HG03469 (cell line): ENCODE results near the gene AGAP1.

Source experiments
- ATAC-seq: cut with Tn5 transposase; IDR thresholded peaks from one replicate; pipeline ENCODE4 v1.9.1; 2021; ENCODE audit warnings: mild to moderate bottlenecking, moderate library complexity, moderate number of reproducible peaks; ENCODE audit not compliant: unreplicated experiment

AGAP1 gene

DNA sequence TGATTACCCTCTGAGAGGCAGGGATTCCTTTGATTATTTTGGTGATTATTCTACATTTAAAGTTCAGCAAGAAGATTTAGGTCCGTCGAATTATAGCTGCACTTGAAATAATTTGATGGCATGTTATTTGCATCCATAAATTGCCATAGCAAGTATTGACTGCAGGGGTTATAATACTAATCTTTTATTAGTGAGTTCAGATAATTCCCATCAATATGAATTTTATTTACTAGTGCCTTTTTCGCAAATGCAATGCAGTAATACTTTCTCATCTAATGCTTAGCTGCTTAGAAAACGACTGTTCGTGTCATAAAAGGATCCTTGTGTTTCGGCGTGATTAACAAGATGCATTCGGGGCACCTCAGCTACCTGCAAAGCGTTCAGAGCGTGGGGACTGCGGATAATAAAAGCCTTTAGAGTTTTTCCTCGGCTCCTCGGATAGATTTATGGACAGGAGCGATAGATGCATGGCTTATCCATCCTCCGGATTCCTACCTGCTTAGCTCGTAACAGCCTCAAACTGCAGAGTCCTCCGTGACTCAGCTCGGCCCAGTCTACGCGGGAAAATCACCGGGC lies 676.8 kb downstream of the AGAP1 start:
- no peak for ATAC-seq

DNA sequence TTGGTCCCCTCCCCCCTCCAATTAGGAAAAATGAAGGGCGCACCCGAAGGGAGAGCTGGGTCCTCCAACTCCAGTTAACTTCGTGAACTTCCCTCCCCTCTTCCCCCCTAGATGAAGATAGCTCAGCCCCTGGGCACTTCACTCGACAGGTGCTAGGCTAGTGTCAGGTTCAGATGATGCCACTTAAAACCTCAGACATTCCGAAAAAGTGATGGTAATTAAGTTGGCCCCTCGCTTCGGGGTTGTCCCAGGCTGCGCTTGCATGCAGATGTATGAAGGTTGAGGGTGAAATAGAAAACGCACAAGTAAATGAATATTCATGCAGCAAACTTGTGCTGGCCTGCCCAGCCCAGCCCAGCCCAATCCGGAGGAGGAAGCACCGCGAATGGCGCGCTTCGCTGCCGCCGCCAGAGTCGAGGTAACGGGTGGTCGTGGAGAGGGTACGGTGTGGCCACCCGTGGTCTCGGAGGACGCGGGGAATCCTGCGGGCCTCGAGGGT lies 677.4 kb downstream of the AGAP1 start:
- no peak for ATAC-seq

DNA sequence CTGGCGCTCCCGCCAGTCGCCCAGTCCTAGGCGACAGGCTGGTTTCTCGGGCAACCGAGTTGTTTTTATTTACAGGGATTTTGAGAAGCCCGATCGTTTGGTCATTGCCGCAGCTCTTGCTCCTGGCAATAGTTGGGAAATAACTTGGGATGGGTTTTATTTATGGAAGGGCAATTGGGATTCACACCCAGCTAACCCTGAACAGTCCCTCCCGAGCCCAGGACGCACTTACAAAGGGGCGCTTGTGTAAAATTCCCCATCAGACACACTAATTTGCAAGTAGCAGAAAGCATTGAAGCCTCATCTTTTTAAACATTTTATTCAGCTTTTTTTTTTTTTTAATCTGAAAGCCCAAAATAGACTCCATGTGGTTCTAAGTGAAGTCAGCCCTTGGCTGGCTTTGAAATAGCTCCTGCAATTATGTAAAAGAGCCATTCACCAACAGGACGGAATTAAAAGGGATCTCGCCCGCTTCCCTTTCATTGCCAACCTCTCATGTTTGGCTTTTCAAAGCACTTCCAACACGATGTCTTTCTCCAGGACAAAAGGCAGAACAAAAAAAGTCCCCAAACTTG lies 677.9 kb downstream of the AGAP1 start:
- ATAC-seq = no peak

DNA sequence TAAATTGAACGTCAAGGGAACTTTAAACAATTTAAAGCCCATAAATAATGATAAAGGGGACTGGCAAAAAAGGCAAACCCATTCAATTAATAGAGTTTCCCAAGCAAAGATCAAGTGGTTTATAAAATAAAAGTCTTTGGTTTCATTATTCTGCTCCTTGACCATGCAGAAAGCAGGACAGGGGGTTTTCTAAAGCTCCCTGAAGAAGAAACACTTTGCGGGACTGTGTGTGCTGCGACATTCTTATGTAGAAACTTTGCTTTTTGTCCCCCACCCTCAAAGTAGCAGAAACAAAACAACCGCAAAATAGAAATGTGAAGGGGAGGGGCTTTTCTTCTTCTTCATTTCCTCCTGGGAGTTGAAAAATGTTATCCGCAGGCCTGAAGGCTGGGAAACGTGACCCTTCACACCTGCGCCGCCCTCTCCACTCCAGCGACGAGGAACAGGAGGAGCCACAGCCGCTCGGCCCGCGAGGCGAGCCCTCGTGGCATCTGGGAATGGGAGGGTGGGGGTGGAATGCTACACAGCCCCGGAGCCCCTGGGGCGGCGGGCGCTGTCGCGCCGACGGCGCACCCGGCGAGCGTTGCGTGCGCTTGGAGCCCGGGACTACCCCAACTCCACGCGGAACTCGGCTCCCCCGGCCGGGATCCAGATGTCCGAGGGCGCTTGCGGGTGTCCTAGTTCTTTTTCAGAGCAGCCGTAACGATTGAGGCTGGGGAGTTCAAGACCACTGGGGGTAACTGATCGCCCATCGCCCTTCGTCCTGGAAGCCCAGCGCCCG lies 678.6 kb downstream of the AGAP1 start:
- no peak for ATAC-seq

DNA sequence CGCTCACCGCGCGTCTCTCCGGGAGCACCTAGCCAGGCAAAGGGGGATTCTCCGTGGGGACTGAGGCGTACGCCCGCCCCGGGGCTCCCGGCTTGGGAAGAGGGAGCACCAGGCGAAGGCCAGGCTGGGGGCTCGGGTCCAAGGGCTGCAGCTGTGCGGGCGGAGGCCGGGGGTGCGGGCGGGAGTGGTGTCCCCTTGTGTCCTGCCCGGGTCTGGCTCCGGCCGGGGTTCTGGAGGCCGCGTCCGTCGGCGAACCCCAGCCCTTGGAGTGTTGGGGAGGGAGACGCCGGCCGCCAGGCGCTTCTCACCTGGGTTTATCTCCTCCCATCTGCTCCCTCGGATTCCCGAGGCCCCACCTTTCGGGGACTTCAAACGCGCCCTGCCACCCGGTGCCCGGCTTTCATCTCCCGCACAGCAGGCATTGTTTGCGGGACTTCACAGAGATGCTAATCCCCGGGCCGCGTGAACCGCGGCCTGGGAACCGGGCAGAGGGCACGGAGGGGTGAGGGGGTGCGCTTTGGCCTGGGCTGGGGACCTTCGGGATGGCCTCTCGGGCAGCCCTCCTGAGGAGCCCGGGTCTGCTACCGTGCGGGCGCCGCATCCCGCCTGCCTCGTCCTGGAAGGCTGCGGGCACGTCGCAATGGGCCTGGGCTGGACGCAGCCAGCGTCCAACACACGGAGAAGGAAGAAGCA lies 679.3 kb downstream of the AGAP1 start:
- ATAC-seq = no peak

DNA sequence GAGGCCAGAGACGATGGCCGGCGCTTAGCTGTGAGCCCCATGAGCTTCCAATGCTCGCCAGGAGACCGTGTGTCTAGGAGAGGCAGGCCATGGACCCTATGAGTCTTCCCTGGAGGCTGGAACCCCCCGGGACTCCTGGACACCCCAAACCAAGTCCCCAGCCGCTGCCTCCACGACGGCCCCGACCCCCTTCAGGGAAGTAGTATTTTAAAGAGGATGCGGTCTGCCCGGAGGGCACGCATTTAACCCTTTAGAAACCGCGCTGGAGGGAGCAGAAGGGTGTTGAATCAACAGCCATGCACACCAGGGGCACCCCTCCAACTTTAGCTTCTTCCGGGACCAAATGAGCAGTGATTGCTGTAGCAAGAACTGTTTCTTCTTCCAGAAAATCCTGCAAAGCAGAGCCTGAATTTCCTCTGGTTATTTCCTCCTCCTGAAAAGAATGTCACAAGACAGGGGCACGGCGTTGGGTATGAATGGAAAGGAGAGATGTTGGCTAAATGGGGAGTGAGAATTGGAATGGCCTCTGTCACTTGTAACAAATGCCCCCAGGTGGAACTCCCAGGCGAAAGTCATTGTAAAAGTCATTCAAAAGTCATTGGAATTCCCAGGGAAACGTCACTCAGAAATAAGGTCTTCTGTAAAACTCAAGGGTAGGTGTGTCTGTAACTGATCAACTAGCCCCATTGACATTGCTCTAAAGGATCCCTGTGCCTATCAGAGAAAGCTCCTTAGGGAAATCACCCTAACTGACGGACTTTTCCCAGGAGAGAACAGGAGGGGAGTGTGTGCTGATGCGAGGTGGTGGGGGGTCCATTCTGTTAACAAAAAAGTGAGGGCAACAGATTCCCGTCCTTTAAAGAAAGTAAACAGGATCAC lies 680.1 kb downstream of the AGAP1 start:
- no peak for ATAC-seq

DNA sequence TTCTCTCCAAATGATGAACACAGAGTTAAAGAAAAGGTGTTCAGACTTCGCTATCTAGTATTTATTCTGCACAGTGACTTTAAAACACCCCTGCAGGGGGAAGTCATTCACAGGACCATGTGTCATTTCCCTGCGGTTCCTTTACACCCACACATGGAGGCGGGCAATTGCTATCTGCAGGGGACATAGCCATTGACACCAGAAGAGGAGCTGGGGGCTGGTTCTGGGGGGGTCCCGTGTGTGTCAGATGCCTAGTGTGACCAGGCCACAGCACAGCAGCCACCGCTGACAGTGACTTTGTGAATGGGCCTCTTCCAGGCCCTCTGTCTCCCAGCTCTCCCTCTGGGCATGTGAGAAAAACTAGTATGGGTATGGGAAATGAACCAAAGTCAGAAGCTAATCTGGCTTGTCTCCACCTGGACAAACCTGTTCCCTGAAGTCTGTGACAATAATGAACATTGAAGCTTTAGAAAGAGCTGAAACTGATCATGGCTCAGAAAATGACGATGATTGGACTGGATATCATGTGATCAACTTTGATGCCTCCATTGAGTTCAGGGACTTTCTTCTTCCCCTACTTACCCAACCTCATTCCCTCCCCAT lies 681.8 kb downstream of the AGAP1 start:
- ATAC-seq = no peak

DNA sequence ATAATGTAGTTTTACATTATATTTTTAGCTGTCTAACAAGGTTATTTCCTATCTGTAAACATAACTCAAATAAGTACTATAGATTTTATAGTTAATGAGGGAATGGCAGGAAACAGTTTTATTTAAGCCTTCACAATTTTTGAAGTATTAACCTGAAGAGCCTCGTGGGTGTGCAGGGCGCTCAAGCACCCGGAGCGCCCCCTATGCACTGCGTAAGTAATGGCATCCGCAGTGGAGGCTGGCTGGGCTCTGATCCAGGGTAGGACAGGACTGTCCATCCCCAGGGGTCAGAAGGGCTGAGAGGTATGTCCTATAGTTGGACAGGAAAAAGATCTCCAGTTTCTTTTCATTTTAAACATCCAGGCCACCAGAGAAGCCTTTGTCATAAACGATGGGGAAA lies 682.6 kb downstream of the AGAP1 start:
- ATAC-seq = no peak

DNA sequence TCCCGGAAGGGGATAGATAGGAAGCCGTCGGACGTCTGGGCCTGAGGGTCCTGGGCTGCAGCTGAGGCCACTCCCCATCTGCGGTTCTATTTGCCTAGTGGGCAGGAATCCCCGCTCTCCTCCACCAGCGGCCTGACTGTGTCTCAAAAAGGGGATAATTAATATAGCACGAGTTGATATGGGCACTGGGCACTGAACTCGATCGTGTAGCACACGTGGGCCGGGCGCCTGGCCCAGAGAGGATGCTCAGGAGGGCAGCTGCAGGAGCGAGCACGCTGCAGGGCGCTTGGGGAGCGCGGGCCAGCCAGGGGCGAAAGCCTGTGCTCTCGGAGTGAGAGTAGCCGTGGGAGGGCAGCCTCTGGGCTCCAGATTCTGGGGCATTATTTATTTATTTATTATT lies 683.1 kb downstream of the AGAP1 start:
- ATAC-seq = no peak

DNA sequence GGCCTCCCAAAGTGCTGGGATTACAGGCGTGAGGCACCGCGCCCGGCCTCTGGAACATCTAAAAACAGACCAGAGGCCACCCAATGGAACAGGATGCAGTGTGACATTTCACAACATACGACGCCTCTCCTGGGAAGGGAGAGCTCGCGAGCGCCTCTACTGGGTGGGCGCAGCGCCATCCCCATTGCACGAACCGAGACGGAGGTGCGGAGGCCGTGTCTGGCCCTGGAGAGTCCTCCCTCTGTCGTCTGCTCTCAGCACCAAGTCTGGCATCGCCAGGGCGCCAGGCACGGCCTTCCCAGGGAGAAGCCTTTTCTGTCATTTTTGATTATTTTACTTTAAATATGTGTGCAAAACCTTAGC lies 683.7 kb downstream of the AGAP1 start:
- ATAC-seq = no peak

DNA sequence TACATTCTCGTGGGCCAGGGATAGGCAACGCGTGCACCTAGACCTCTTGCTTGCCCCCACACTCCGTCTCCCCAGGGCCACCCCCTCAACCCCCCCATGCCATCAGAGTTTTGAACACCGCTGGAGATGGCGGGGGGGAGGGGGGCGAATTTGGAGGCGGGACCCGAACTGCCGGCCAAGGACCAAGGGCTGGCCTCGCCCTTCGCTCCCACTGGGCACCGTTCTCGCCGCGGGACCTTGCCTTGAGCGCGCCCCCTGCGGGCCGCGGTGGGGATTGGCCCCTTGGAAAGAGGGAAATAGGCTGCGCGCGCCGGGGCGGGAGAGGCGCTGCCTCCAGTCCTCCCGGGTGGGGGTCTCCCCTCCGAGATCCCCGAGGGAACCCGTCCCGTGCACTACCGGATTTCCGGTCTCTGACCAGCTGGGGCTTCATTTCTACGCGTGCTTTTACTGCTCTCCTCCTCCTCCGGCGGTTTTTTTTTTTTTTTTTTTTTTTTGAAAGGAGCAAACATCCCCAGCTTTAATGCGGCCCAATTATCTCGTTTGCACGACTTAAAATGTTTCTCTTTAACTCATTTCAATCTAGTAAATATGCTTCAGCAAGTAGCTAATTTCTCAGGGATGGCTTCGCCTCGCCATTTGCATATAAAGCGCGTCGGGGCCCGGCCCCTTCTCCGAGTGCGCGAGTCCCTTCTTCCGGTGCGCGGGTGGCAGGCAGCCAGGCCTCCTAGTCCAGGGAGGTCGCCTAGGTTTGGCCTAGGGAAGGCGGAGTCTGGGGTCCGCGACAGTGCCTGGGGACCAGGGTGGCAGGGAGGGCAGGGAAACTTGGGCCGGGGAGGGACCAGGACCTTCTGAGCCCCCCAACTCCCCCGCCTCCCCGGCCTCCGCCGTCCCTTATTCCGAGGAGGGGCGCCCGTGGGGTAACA lies 684.4 kb downstream of the AGAP1 start:
- no peak for ATAC-seq

DNA sequence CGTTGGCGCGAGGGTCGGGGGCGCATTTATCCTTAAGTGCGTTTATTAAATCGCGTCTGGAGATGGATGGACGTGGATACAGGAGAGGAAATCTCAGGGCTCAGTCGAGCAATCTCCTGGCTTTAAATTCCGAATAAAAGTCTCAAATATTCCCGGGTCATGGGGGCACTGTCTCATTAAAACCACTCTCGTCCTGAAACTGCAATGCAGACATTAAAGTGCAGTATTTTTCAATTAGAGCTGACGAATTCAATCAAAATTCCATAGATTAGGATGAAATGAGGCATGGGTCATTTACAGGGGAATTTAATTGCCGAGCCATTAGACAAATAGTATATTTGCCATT lies 685.0 kb downstream of the AGAP1 start:
- ATAC-seq = no peak

DNA sequence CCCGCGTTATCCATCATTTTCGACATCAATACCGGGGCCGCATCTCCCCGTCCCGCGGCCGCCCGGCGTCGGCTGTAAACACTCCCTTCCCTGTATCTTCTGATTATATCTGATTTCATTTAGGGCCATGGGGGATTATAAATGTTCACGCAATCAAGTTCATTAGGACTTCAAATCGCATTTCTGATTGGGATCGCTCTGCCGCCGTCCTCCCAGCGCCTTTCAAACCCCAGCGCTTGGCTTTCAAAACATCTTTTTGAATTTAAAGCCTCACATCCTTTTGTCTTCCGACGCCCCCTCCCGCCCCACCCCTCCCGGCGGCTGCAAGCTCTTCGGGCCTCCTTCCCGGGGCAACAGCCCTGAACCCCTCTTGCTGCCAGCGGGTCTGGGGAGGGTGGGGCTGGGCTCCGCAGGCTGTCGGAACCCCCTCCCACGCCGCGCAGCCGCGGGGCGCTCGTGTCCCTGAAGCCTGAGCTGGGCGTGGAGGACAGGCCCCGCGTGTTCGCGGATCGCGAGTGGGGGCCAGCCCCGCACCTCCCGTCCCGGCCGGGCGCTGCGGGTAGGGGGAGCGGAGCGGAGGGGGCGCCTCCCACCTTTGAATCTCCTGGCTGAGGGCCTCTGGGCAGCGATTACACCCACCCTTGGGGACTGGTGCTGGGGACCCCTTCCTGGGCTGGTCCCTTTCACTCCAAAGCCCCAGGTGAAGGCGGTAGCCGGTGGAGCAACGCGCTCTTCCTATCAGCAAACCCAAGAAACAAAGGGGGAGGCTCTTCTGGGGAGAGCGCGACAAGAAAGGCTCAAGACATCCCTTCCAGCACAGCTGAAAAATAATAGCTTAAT lies 685.6 kb downstream of the AGAP1 start:
- no peak for ATAC-seq

DNA sequence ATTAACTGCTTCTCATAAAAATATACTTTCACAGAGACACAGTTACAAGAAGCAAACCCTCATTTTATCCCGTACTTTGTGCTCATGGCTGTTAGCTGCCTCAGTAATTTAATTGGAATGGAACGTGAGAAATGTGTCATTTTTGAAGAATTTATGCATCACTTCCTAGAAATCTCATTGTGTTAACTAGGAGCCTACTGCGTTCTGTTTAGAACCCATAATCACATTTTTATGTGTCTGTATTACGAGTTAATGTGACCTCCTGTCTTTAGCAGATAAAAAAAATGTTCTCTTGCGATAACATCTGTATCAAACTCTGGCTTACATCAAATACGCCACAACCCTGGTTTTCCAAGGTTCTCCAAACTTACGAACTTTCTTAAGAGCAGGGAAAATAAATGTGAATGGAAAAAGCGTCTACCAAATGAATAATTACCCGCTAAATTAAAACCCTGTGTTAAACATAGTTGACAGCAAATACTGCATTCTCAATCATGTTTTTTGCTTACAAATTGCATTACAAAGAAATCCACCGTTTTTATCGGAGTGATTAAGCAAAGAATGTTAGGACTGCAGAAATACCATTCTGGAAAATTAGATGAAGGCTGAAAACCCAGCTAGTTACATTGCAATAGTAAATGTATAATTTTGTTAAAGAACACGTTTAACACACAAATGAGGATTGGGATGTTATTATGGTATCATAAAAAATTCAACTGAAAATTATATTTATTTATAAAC lies 686.4 kb downstream of the AGAP1 start:
- no peak for ATAC-seq

DNA sequence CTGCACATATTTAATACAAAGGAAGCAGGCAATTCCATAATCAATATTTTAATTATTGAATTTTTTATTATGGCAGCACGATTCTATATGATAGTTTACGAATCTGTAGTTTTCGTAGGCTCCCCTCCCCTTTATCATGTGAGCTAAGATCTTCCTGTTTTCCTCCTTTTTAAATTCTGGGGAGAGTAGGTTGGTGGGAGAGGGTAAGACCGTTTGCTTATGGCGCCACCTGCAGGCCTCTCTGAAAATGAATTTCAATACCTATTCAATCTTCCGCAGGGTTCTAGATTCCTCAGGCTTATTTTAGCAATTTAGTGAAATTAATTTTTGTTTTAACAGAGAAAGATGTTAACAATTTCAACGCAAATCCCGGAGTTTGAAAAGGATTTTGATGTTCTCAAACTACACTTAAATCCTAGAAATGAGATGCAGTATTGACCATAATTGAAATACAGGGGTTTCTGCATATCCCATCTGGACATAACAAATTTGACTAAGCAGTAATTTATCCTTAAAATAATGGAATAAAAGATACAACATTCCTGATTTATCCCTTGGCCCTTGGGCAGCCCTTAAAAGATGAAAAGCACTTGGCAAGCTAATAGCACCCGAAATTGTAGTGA lies 687.1 kb downstream of the AGAP1 start:
- ATAC-seq = no peak
